ENCODE results near the gene LRRC39. TPM values are rescaled to one million over a fixed set of nuclear protein-coding genes. Genes with fewer than 3 reads are reported as not detected.

Gene LRRC39
- 0.23 TPM in 1 of 2 replicates, not detected in the other for total RNA-seq (2022)
- Bru-seq, nascent RNA: percentile 25 among the genes with signal in this experiment
- BruChase-seq, experiment 1, labeled RNA remaining after a 2-hour chase: percentile 35 among the genes with signal in this experiment
- BruChase-seq, experiment 2, labeled RNA remaining after a 6-hour chase: percentile 27 among the genes with signal in this experiment
- long read RNA-seq: 0 reads

DNA sequence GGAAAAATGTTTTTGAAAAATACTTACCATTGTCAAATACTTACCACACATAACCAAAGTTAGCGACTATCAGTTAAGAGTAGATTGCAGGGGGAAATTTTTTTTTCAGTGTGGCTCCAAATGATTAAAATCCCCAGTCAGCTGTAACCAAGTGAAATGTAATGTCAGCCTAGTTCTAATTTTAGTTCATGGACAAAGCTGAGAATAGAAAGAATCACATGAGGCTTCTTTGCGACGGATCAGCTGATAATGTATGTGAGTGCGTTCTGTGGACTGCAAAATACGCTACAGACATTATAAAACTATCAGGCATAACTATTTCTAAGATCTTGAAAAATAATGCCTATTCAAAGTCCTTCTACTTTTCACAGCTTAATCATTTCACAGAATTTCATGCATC lies at the start of gene LRRC39:
Gene LRRC39 (minus strand): TSS at position 166 of the 400 bp plus-strand sequence. CDS start 9,740 bp downstream, outside the sequence.
- CTCF ChIA-PET: no interaction called here
- no TSS peak for BruUV-seq (replicated peaks)

DNA sequence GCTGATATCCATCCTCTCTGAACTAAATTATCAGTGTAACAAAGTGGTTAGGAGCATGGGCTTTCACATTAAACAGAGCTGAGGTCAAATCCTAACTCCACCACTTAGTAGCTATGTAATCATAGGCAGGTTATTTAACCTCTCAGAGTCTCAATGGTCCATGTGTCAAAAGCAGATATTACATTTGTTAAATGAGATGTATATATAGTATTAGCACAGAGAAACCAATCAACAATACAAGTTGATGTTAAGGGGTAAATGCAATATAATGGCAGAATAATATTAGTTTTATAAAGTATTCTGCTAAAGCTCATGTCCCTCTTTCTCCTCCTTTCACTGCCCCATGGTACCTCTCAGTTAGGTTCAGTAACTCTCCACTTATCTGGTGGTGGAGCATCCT lies 44.4 kb upstream of the LRRC39 start:
- H3K4me1 Mint-ChIP-seq (ENCODE audit: low read depth, unreplicated experiment): no peaks in the 10 kb centered on the region
- H3K27me3 Mint-ChIP-seq (ENCODE audit: insufficient read depth, unreplicated experiment): no peaks in the 10 kb centered on the region
- ChIA-PET CTCF (no interaction called here), POLR2A (no interaction called here)
- no peak overlapping the region for H3K27ac Mint-ChIP-seq (ENCODE audit: unreplicated experiment)
- intact Hi-C loops (cut with micrococcal nuclease; ENCODE audit: unreplicated experiment): no loop called here
- TF ChIP-seq, protein P1, sequence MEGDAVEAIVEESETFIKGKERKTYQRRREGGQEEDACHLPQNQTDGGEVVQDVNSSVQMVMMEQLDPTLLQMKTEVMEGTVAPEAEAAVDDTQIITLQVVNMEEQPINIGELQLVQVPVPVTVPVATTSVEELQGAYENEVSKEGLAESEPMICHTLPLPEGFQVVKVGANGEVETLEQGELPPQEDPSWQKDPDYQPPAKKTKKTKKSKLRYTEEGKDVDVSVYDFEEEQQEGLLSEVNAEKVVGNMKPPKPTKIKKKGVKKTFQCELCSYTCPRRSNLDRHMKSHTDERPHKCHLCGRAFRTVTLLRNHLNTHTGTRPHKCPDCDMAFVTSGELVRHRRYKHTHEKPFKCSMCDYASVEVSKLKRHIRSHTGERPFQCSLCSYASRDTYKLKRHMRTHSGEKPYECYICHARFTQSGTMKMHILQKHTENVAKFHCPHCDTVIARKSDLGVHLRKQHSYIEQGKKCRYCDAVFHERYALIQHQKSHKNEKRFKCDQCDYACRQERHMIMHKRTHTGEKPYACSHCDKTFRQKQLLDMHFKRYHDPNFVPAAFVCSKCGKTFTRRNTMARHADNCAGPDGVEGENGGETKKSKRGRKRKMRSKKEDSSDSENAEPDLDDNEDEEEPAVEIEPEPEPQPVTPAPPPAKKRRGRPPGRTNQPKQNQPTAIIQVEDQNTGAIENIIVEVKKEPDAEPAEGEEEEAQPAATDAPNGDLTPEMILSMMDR (IDR thresholded peaks at IDR 0.05; ENCODE audit: insufficient read depth in 1 of 2, low read depth in 1 of 2, low read length in 1 of 2, severe bottlenecking in 1 of 2, unreplicated experiment in 1 of 2): no peak
- Histone ChIP-seq H3K4me3 (ENCODE audit: low read depth, low read length) (no peak overlapping the region), H3K4me1 (no peaks in the 10 kb centered on the region), H3K9me3 (no peaks in the 10 kb centered on the region), H3K27me3 (replicated peaks; ENCODE audit: control insufficient read depth, insufficient read depth, low read length) (no peaks in the 10 kb centered on the region), H3K36me3 (ENCODE audit: control insufficient read depth, insufficient read depth, low read length) (no peaks in the 10 kb centered on the region)
- H3K4me3 Mint-ChIP-seq (ENCODE audit: unreplicated experiment): no peak overlapping the region
- DNase-seq: no peak
- H3K36me3 Mint-ChIP-seq (ENCODE audit: insufficient read depth, unreplicated experiment): no peaks in the 10 kb centered on the region
- H3K9me3 Mint-ChIP-seq (ENCODE audit: unreplicated experiment): no peaks in the 10 kb centered on the region
- no TSS peak for BruUV-seq (replicated peaks)

More for the DNA sequence above, at the start of gene LRRC39:
- Mint-ChIP-seq H3K27me3 (ENCODE audit: insufficient read depth, unreplicated experiment) (no peaks in the 10 kb centered on the region), H3K27ac (ENCODE audit: unreplicated experiment) (no peak within 1 kb of the TSS), H3K4me3 (ENCODE audit: unreplicated experiment) (no peak within 1 kb of the TSS), H3K4me1 (ENCODE audit: low read depth, unreplicated experiment) (no peaks in the 10 kb centered on the region), H3K36me3 (ENCODE audit: insufficient read depth, unreplicated experiment) (peaks cover 5% of the 10 kb centered on the region), H3K9me3 (ENCODE audit: unreplicated experiment) (no peaks in the 10 kb centered on the region)
- Histone ChIP-seq H3K9me3 (no peaks in the 10 kb centered on the region), H3K4me3 (ENCODE audit: low read depth, low read length) (no peak within 1 kb of the TSS), H3K27me3 (replicated peaks; ENCODE audit: control insufficient read depth, insufficient read depth, low read length) (no peaks in the 10 kb centered on the region), H3K36me3 (ENCODE audit: control insufficient read depth, insufficient read depth, low read length) (no peaks in the 10 kb centered on the region), H3K4me1 (no peaks in the 10 kb centered on the region)
- TF ChIP-seq, protein P1 (IDR thresholded peaks at IDR 0.05; ENCODE audit: insufficient read depth in 1 of 2, low read depth in 1 of 2, low read length in 1 of 2, severe bottlenecking in 1 of 2, unreplicated experiment in 1 of 2): no peak
- intact Hi-C loops (cut with micrococcal nuclease; ENCODE audit: unreplicated experiment): no loop called here
- no peak for DNase-seq
- POLR2A ChIA-PET: no interaction called here

GRCh38 chr1:100219883-100220282 lies 41.8 kb upstream of the LRRC39 start:
- DNase-seq: no peak
- TF ChIP-seq, protein P1 (IDR thresholded peaks at IDR 0.05; ENCODE audit: insufficient read depth in 1 of 2, low read depth in 1 of 2, low read length in 1 of 2, severe bottlenecking in 1 of 2, unreplicated experiment in 1 of 2): no peak
- H3K27ac Mint-ChIP-seq (ENCODE audit: unreplicated experiment): no peak overlapping the region
- CTCF ChIA-PET: no interaction called here
- H3K9me3 Mint-ChIP-seq (ENCODE audit: unreplicated experiment): no peaks in the 10 kb centered on the region
- no peak overlapping the region for H3K4me3 Mint-ChIP-seq (ENCODE audit: unreplicated experiment)
- no peaks in the 10 kb centered on the region for H3K4me1 ChIP-seq
- no peaks in the 10 kb centered on the region for H3K36me3 ChIP-seq (ENCODE audit: control insufficient read depth, insufficient read depth, low read length)
- POLR2A ChIA-PET: no interaction called here
- no peaks in the 10 kb centered on the region for H3K27me3 ChIP-seq (replicated peaks; ENCODE audit: control insufficient read depth, insufficient read depth, low read length)
- no peak overlapping the region for H3K4me3 ChIP-seq (ENCODE audit: low read depth, low read length)
- intact Hi-C loops (cut with micrococcal nuclease; ENCODE audit: unreplicated experiment): no loop called here
- BruUV-seq (replicated peaks): no TSS peak
- H3K4me1 Mint-ChIP-seq (ENCODE audit: low read depth, unreplicated experiment): no peaks in the 10 kb centered on the region
- no peaks in the 10 kb centered on the region for H3K36me3 Mint-ChIP-seq (ENCODE audit: insufficient read depth, unreplicated experiment)
- H3K9me3 ChIP-seq: no peaks in the 10 kb centered on the region
- no peaks in the 10 kb centered on the region for H3K27me3 Mint-ChIP-seq (ENCODE audit: insufficient read depth, unreplicated experiment)
